Loucy (cell line): ENCODE measurements around the gene PLA2G4D.

Experiments used
- EZH2phosphoT487 ChIP-seq: fragments of 200-600 bp; IDR thresholded peaks from 2 replicates; pipeline ENCODE4 v1.6.1; 2018; ENCODE audit warnings: antibody characterized with exemption, mild to moderate bottlenecking, moderate library complexity, borderline replicate concordance
- TF ChIP-seq, protein P1 (sequence below): fragments of 200-600 bp; sonication (generic); conservative IDR thresholded peaks from 2 replicates; pipeline ENCODE4 v1.5.1; 2014; ENCODE audit warnings: mild to moderate bottlenecking, antibody characterized with exemption, low read length

DNA sequence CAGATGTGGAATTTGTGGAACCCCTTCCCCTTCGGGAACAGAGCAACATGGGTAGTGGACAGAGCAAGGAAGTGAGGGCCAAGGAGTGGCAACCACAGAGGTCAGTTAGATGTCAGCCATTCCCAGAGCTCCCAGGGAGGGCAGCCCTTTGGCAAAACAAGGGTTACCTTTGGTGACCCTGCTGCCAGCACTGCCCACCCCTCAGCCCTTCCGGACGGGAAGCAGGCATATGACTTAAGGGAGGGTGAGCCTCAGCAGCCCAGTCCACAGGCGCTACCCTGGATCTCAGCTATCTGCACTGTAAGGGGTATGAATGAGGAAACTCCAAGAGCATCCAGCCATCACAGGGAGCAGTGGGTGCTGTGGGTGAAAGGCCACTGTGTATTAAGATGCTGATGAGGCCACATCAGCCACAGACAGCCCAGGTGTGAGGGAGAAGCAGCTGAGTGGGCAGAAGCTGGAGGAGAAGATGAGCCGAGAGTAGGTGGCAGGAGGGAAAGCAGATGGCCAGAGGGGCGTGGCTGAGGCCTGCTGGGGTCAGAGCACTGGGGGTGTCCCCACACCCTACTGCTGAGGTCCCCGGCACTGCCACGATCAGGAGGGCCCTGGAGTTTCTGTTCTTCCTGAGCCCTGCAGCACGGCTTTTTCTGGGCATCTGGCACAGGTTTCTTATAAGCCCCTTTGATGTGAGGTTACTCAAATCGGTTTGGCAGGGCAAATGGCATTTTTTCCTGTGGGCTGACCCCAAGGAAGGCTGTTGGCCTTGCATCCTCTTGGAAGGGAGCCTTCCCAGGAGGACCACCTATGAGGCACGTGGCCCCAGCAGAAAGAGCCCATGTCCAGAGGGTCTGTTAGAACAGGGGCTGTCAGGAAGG is 6.2 kb downstream of the PLA2G4D start:
- TF ChIP-seq, protein P1, sequence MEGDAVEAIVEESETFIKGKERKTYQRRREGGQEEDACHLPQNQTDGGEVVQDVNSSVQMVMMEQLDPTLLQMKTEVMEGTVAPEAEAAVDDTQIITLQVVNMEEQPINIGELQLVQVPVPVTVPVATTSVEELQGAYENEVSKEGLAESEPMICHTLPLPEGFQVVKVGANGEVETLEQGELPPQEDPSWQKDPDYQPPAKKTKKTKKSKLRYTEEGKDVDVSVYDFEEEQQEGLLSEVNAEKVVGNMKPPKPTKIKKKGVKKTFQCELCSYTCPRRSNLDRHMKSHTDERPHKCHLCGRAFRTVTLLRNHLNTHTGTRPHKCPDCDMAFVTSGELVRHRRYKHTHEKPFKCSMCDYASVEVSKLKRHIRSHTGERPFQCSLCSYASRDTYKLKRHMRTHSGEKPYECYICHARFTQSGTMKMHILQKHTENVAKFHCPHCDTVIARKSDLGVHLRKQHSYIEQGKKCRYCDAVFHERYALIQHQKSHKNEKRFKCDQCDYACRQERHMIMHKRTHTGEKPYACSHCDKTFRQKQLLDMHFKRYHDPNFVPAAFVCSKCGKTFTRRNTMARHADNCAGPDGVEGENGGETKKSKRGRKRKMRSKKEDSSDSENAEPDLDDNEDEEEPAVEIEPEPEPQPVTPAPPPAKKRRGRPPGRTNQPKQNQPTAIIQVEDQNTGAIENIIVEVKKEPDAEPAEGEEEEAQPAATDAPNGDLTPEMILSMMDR: no peak
- TF ChIP-seq EZH2phosphoT487: no peak
